Fibroblast of upper back skin (primary cell): Measurements from ENCODE around the gene LIN28B.
"Not testable (repeated sequence)": the region's sequence is repeated elsewhere in the genome, so short reads cannot be mapped to it uniquely, and the experiment has no call there.

Source experiments
- DNase-seq: peaks from one replicate; pipeline ENCODE4 v3.0.0-alpha.2; 2013

Gene LIN28B

DNA sequence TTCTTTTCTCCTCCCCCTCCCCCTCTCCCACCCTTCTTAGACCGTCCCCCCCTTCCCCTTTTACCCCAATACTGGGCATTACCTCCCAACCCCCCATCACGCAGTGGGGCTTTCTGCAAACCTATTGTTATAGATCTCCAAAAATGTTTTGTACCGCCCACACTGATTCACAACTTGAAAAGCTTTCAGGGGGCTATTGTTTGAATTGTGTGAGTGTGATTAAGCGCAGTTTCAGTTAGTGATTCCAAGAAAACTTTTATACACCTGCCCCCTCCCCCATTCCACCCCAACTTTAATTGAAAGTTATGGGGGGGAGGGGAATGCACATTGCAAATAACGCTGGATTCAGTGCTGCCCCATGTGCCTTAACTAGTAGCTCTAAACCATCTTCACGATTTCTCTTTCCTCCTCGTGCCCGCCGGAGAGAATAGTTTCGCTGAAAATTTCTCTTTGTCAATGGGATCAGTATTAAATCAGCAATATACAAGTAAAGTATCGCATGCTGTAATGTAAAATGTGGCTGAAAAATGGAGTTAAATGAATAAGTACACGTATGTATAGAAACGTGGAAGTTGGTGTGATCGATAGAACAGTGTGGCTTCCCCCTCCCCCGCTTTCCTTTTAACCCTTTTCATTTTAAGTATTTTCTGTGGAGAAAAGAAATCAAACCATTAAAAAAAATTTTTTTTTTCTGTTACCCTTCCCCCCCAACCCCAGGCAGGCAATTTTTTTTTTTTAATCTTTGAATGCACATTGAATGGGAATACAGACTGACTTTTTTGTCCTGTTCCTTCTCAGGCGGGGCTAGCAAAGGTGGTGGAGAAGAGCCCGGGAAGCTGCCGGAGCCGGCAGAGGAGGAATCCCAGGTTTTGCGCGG lies 632 bp downstream of the LIN28B start:
- no peak for DNase-seq

DNA sequence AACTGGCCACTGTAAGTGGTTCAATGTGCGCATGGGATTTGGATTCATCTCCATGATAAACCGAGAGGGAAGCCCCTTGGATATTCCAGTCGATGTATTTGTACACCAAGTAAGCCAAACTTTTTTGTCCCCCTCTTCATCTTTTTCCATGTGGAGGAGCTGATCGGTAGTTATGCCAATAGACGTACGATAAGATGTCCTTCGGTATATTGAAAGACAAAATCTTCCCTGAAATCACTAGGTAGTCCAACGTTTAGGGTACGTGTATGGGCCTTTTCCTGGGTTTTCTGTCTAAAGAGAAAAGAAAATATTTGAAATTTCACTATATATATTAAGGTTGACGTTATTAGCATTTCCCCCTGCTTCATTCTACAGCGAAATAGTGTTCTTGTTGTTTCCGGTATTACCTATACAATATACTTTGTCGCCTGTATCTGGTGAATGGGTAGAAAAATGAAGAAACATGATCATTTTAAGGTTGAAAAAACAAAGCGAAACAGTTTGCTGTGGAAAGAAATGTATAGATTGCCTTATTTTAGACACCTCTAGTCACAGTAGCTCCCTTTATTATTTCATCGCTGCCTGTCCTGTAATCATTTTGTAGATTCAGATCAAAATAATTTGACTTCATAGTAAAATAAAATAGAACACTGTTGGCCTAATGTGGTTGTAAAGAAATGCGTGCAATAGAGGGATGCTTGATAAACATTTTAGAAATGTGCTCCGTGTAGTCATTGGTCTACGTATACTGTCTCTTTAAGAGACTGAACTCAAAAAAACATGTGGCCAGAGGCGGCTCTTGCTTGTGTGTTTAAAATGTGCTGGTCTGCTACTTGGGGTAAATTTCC lies 1.5 kb downstream of the LIN28B start:
- DNase-seq: no peak

GRCh38 chr6:104959026-104959858 lies 2.3 kb downstream of the LIN28B start:
- DNase-seq: no peak

GRCh38 chr6:104969108-104969507 lies 12.2 kb downstream of the LIN28B start:
- DNase-seq: no peak

DNA sequence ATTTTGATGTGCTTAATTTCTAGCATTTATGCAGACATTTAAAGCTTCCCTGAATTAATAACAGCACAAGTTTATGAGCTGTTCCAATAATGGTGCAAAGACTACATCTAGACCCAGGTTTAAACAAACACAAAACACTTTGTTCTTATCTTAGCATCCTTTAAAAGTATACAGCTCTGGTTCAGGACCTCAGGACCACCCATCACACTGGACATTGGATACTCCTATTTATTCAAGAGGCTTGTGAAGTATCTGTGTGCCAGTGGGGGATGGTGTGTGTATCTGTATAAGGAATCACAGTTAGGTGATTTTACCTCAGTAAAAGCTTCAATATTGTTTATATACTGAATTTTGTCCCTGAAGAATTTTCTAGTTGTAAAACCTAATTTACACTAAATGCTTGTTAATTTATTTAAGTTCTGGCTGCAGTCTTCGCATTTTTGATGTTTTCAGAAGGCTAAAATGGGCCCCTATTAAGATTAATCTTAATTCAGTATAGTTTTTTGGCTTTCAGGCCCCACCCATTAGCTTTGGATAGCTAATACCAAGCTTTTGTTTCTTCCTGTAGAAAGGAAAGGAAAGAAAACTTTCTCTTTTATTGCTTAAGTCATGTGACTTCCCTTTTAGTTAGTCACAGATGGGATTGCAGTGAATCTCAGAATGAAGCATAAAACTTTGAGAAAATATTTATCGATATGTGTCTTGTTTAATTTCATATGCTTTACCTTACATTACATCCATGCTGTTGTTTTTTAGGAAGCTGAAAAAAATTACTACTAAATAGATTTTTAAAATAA lies 13.1 kb downstream of the LIN28B start:
- no peak for DNase-seq

- no peak for DNase-seq
These were observed 16.5 kb downstream of the LIN28B start for GRCh38 chr6:104973404-104973803.

- no peak for DNase-seq
These were observed 26.4 kb downstream of the LIN28B start for GRCh38 chr6:104983296-104983695.

- DNase-seq: no peak
These were observed 26.9 kb downstream of the LIN28B start for GRCh38 chr6:104983776-104984175.

- no peak for DNase-seq
These were observed 27.9 kb downstream of the LIN28B start for GRCh38 chr6:104984831-104985230.

GRCh38 chr6:104985875-104986274 lies 29.0 kb downstream of the LIN28B start:
- not testable (repeated sequence) for DNase-seq

DNA sequence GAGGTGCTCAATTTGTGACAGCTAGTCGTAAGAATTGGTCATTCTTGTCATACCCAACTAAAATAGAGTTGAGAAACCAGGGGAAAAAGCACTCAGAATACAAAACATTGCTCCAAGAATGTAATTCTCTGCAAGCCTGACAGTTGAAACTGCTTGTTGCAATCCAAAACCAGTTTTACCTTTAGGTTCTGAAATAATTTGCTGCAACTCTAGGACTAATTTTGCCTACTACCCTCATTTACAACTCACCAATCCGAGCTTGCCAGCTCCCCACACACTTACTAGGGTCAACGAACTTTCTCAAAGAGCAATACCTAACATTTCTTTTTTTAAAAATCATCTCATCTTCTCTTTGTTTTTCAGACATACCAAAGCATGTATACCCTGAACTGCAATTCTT lies 29.7 kb downstream of the LIN28B start:
- no peak for DNase-seq

GRCh38 chr6:104987218-104987617 lies 30.3 kb downstream of the LIN28B start:
- no peak for DNase-seq

GRCh38 chr6:104990085-104990484 lies 33.2 kb downstream of the LIN28B start:
- DNase-seq: no peak

DNA sequence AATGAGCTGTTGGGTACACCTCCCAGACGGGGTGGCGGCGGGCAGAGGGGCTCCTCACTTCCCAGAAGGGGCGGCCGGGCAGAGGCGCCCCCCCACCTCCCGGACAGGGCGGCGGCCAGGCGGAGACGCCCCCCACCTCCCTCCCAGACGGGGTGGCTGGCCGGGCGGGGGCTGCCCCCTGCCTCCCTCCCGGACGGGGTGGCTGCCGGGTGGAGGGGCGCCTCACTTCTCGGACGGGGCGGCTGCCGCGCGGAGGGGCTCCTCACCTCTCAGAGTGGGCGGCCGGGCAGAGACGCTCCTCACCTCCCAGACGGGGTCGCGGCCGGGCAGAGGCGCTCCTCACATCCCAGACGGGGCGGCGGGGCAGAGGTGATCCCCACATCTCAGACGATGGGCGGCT lies 34.2 kb downstream of the LIN28B start:
- not testable (repeated sequence) for DNase-seq

GRCh38 chr6:104993576-104993975 lies 36.7 kb downstream of the LIN28B start:
- DNase-seq: not testable (repeated sequence)

DNA sequence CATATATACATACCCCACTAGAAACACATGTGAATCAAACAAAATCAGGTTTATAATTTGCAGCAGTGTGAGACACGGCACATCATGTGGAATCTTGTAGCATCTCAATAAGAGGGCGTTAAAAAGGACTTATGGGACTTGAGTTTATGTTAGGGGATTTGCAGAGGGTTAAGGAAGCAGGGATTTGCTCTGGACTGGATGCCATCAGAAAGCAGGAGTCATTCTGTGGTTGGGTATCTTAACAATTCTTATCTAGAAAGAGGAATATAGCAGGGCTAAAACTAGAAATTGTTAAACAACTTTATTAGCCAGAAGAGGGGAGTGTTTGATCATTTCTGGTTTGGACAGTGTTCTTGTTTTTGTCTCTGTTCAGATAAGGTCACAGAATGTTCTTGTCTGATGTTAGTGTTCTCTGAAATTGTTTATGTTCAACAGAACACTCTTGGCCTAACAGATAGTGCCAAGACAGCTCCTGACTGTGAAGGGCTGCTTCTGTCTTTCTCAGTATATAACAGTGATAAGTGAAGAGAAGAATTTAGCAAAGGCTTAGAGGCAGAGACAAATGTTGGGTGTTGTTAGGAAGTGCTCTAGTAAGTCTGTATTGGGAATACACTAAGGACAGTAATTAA lies 39.2 kb downstream of the LIN28B start:
- peak; percentile 21 for DNase-seq

- no peak for DNase-seq
These were observed 44.2 kb downstream of the LIN28B start for GRCh38 chr6:105001063-105001462.

GRCh38 chr6:105001906-105002305 lies 45.0 kb downstream of the LIN28B start:
- no peak for DNase-seq

DNA sequence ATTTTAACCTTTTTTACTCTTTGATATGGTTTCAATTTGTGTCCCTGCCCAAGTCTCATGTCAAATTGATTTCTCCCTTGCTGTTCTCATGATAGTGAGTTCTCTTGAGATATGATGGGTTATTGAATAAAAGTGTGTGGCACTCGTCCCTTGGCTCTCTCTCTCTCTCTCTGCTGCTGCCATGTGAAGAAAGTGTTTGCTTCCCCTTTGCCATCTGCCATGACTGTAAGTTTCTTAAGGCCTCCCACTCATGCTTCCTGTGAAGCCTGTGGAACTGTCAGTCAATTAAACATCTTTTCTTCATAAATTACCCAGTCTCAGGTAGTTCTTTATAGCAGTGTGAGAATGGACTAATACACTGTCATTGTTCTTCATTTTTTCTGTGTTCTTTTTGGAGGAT lies 48.5 kb downstream of the LIN28B start:
- DNase-seq: no peak

DNA sequence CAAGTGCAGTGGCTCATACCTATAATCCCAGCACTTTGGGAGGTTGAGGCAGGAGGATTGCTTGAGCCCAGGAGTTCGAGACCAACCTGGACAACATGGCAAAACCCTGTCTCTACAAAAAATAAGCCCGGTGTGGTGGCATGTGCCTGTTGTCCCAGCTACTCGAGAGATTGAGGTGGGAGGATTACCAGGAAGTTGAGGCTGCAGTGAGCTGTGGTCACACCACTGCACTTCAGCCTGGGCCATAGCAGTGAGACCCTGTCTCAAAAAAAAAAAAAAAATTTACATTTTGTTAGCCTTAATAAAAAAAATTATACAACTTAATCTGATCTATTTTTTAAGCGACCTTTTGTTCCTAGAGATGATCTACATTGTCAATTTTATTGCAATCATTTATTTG lies 56.6 kb downstream of the LIN28B start:
- not testable (repeated sequence) for DNase-seq

GRCh38 chr6:105014448-105014847 lies 57.5 kb downstream of the LIN28B start:
- DNase-seq: no peak

GRCh38 chr6:105014954-105015353 lies 58.0 kb downstream of the LIN28B start:
- DNase-seq: peak; percentile 5
